ENCODE data around the gene SAMD1. TPM values are rescaled to one million over a fixed set of nuclear protein-coding genes. Genes with fewer than 3 reads are reported as not detected.

The SAMD1 gene
- total and polyA plus RNA-seq, 2 of the 13 experiments (the other 11 are each of a cell fraction or from before 2014, with no cell fraction given): 17.5 to 45.0 TPM

- TF ChIP-seq ZNF557 (CRISPR knock-in tag; IDR thresholded peaks at IDR 0.05) (no peak), CBX1 (IDR thresholded peaks at IDR 0.05; ENCODE audit: low read depth) (no peak), TEAD3 (CRISPR knock-in tag; optimal IDR thresholded peaks at IDR 0.05; ENCODE audit: borderline replicate concordance) (peak; percentile 35), SP140L (CRISPR knock-in tag; IDR thresholded peaks at IDR 0.05; ENCODE audit: borderline replicate concordance) (no peak), GFI1 (CRISPR knock-in tag; IDR thresholded peaks at IDR 0.05; ENCODE audit: borderline replicate concordance) (no peak), RFX1 (IDR thresholded peaks at IDR 0.05) (peak; percentile 88), SOX6 (IDR thresholded peaks at IDR 0.05) (no peak), SOX6 (CRISPR knock-in tag; IDR thresholded peaks at IDR 0.05) (peak; percentile 80), HNF1B (CRISPR knock-in tag; IDR thresholded peaks at IDR 0.05) (peak; percentile 64), SAFB2 (CRISPR knock-in tag; IDR thresholded peaks at IDR 0.05; ENCODE audit: borderline replicate concordance, low read depth) (no peak), ZNF616 (CRISPR knock-in tag; IDR thresholded peaks at IDR 0.05; ENCODE audit: low read depth) (no peak), HDAC1 (CRISPR knock-in tag; IDR thresholded peaks at IDR 0.05) (peak; percentile 78), MTA1 (CRISPR knock-in tag; IDR thresholded peaks at IDR 0.05; ENCODE audit: borderline replicate concordance) (0 out of 2 replicates have a peak, but pooled peaks have one; percentile 45)
Observed at GRCh38 chr19:14059652-14060155, 30.8 kb downstream of the SAMD1 start (continued).

GRCh38 chr19:14059093-14059480 lies 31.5 kb downstream of the SAMD1 start:
- no peak overlapping the region for H3K9ac ChIP-seq (ENCODE audit: insufficient read depth, low read depth, low read length)
- H3K27ac ChIP-seq (ENCODE audit: extremely low read length, insufficient read depth, low read length): peak overlapping the region; percentile 81
- H3K4me2 ChIP-seq (ENCODE audit: low read depth, low read length): no peak overlapping the region
- H3K4me1 ChIP-seq (ENCODE audit: insufficient read depth, low read length): peaks cover 39% of the 10 kb centered on the region
- no peak overlapping the region for H3K4me3 ChIP-seq (replicated peaks in 1 of 3; ENCODE audit: insufficient read depth in 1 of 3, low read depth in 2 of 3, low read length in 3 of 3)
- no TSS peak for BruUV-seq (replicated peaks)
- in situ Hi-C loops (cut with HindIII; ENCODE audit: extremely low pct_ligation_motif_present, low pct_unique_long_range_greater_than_20kb) (loop anchor here (25.0 kb wide), 1 partner anchor 297 kb away; the partner anchor contains the start of genes C19orf53 and MRI1), intact Hi-C loops (cut with micrococcal nuclease; ENCODE audit: unreplicated experiment) (no loop called here)
- no peaks in the 10 kb centered on the region for H3K9me3 ChIP-seq (ENCODE audit: low read length)
- CTCF ChIA-PET (ENCODE audit: low intra/inter-chr PET ratio, low total read pairs): interaction anchor here (2.3 kb wide), 1 partner anchor 14 kb away, joined by 15 read pairs; the partner anchor contains the start of gene MISP3
- H4K20me1 ChIP-seq (ENCODE audit: insufficient read depth, low read length): no peaks in the 10 kb centered on the region
- ATAC-seq: no peak
- no peak for FAIRE-seq
- no peaks in the 10 kb centered on the region for H3K27me3 ChIP-seq (ENCODE audit: control insufficient read depth in 1 of 2, insufficient read depth in 2 of 2, low read length in 2 of 2)
- no peak for DNase-seq (ENCODE audit: low spot score)
- no peaks in the 10 kb centered on the region for H3K36me3 ChIP-seq (replicated peaks in 1 of 2; ENCODE audit: control insufficient read depth in 1 of 2, insufficient read depth in 2 of 2, low read length in 2 of 2)
- POLR2A ChIA-PET: interaction anchor here (1.2 to 5.7 kb wide), 6 partner anchors 8 to 52 kb away, joined by 3 to 62 read pairs (median 4); partner anchors contain the start of genes MISP3 and RFX1
- no peak overlapping the region for H2AFZ ChIP-seq (ENCODE audit: low read length)
- 62% methylated on average over 15 of the region's 15 CpGs for WGBS (ENCODE audit: low lambda C conversion rate)
- no peaks in the 10 kb centered on the region for H3K79me2 ChIP-seq (ENCODE audit: insufficient read depth, low read length)
- no peak for TF ChIP-seq SMARCC2 (IDR thresholded peaks at IDR 0.05)
- peak; percentile 46; the same call in 1 of the 2 replicates for TF ChIP-seq PATZ1 (CRISPR knock-in tag; IDR thresholded peaks at IDR 0.05)
- no peak for TF ChIP-seq SUZ12 (IDR thresholded peaks at IDR 0.05; ENCODE audit: low read depth, low read length)
- no peak for TF ChIP-seq ZNF382 (CRISPR knock-in tag; IDR thresholded peaks at IDR 0.05; ENCODE audit: borderline replicate concordance)
- TF ChIP-seq ISX (CRISPR knock-in tag; conservative IDR thresholded peaks at IDR 0.05): no peak
- peak; percentile 29; the same call in 1 of the 2 replicates for TF ChIP-seq STAG1 (CRISPR knock-in tag; IDR thresholded peaks at IDR 0.05)
- no peak for TF ChIP-seq POGK (CRISPR knock-in tag; conservative IDR thresholded peaks at IDR 0.05)
- no peak for TF ChIP-seq SKI (IDR thresholded peaks at IDR 0.05; ENCODE audit: partially characterized antibody)
